OCI-LY1 (cell line): ENCODE data around the gene ZNF467.

Experiments
- EZH2 ChIP-seq: fragments of 200-600 bp; sonication (generic), shearing (Covaris generic); IDR thresholded peaks from 2 replicates; pipeline ENCODE4 v1.8.0; 2017; ENCODE audit warnings: borderline replicate concordance, mixed run types, mild to moderate bottlenecking, antibody characterized with exemption, low read length, moderate library complexity, mixed read lengths
- TF ChIP-seq, protein P1 (sequence below): fragments of 200-600 bp; sonication (generic), shearing (Covaris generic); IDR thresholded peaks from 2 replicates; pipeline ENCODE4 v1.5.1; 2017; ENCODE audit warnings: mild to moderate bottlenecking, antibody characterized with exemption, low read length, moderate library complexity, mixed read lengths

DNA sequence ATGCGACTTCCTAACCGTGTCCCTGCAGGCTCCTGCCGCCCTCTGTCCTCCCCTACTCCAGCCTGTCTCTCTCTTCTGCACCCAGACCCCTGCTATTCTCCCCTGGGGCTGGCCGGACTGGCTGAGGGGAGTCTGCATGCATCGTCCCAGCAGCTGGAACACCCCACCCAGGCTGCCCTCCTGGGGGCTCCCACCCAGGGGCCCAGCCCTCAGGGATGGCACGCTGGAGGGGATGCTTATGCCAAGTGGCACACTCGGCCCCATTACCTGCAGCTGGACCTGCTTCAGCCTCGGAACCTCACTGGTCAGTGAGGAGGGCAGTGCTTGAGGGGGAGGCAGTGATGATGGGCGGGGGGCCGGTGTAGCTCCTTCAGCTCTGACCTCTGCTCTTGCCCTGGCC lies 21.7 kb upstream of the ZNF467 start:
- TF ChIP-seq, protein P1, sequence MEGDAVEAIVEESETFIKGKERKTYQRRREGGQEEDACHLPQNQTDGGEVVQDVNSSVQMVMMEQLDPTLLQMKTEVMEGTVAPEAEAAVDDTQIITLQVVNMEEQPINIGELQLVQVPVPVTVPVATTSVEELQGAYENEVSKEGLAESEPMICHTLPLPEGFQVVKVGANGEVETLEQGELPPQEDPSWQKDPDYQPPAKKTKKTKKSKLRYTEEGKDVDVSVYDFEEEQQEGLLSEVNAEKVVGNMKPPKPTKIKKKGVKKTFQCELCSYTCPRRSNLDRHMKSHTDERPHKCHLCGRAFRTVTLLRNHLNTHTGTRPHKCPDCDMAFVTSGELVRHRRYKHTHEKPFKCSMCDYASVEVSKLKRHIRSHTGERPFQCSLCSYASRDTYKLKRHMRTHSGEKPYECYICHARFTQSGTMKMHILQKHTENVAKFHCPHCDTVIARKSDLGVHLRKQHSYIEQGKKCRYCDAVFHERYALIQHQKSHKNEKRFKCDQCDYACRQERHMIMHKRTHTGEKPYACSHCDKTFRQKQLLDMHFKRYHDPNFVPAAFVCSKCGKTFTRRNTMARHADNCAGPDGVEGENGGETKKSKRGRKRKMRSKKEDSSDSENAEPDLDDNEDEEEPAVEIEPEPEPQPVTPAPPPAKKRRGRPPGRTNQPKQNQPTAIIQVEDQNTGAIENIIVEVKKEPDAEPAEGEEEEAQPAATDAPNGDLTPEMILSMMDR = no peak
- no peak for TF ChIP-seq EZH2
